ENCODE results near the gene MAP1LC3B2.

Gene MAP1LC3B2

GRCh38 chr12:116616536-116617248, 57.5 kb downstream of the MAP1LC3B2 start:
- DNase-seq = no peak

GRCh38 chr12:116619246-116619645, 60.1 kb downstream of the MAP1LC3B2 start:
- DNase-seq = no peak

GRCh38 chr12:116620124-116620491, 60.9 kb downstream of the MAP1LC3B2 start:
- no peak for DNase-seq

GRCh38 chr12:116620492-116621191, 61.5 kb downstream of the MAP1LC3B2 start:
- peak in 1 of 2 experiments; percentile 31 for DNase-seq

GRCh38 chr12:116621194-116621593, 62.0 kb downstream of the MAP1LC3B2 start:
- DNase-seq = no peak

- no peak for DNase-seq
These were observed 65.3 kb downstream of the MAP1LC3B2 start for GRCh38 chr12:116624516-116624915.

GRCh38 chr12:116626153-116626552, 67.0 kb downstream of the MAP1LC3B2 start:
- DNase-seq = no peak

All from cerebellar nuclear complex (tissue), 1 donor.